HCT116 (cell line): ENCODE results near the gene ZNF630. TPM values are rescaled to one million over a fixed set of nuclear protein-coding genes. Genes with fewer than 3 reads are reported as not detected.

Source experiments
- ATAC-seq: fragments of 200-7000 bp; cut with Tn5 transposase; 2 replicates; pipeline ENCODE4 v1.9.1; 2020; ENCODE audit warnings: mild to moderate bottlenecking, moderate library complexity
- BruUV-seq: library from RNA; stranded (reverse); fragments of 400-500 nt; replicated peaks from 2 replicates; lab custom pipeline; 2021; lab: Mats Ljungman, UMichigan
- CTCF ChIA-PET: fragments of 300-600 bp; sonication (Branson Sonifier 250); formaldehyde crosslinking; loops from one replicate; lab custom pipeline; 2021; ENCODE audit warnings: antibody characterized with exemption; lab: Charles Lee
- POLR2A ChIA-PET: fragments of 300-600, 350-600 bp; sonication (Branson Sonifier 250); formaldehyde crosslinking; loops from one replicate; lab custom pipeline; 2021; ENCODE audit warnings: antibody characterized with exemption; lab: Charles Lee
- RAD21 ChIA-PET, 2 experiments: fragments of 300-600 bp; sonication (Branson Sonifier 250); formaldehyde crosslinking; loops; one replicate each; lab custom pipeline; 2023; ENCODE audit warnings: low total read pairs in 2 of 2; ENCODE audit not compliant: uncharacterized antibody in 2 of 2, unreplicated experiment in 2 of 2, low non-redundant PET in 1 of 2; lab: Charles Lee
- DNase-seq: peaks from one replicate; pipeline ENCODE4 v3.0.0-alpha.2; 2010; ENCODE audit warnings: low read depth, low spot score
- H2AFZ ChIP-seq: fragments of 200-600 bp; shearing (Covaris generic), sonication (generic); 2 replicates; pipeline ENCODE4 v1.6.1; 2017; ENCODE audit warnings: low read depth, mixed run types, mixed read lengths, antibody characterized with exemption, low read length; ENCODE audit not compliant: poor library complexity, severe bottlenecking
- H3K27ac ChIP-seq: 2 replicates; pipeline ENCODE4 v1.5.1; 2012; ENCODE audit warnings: low read depth, low read length
- H3K27me3 ChIP-seq: fragments of 200-600 bp; sonication (generic); 2 replicates; pipeline ENCODE4 v1.6.1; 2016; ENCODE audit warnings: mixed run types, low read length, mixed read lengths; ENCODE audit not compliant: insufficient read depth
- H3K36me3 ChIP-seq, 2 experiments: fragments of 200-500 bp in 1 of 2; fragments of 200-600 bp in 1 of 2; sonication (Bioruptor generic) in 1 of 2; sonication (generic) in 1 of 2; 2 replicates each; pipeline versions ENCODE4 v1.5.1 to v1.6.1; 2014 to 2016; ENCODE audit warnings: low read length in 2 of 2, inconsistent platforms in 1 of 2, mixed read lengths in 1 of 2, mixed run types in 1 of 2; ENCODE audit not compliant: insufficient read depth in 2 of 2, control insufficient read depth in 1 of 2
- H3K4me1 ChIP-seq, 2 experiments: fragments of 200-600 bp in 1 of 2; sonication (generic) in 1 of 2; 2 replicates each; pipeline versions ENCODE4 v1.5.1 to v1.6.1; 2012 to 2017; ENCODE audit warnings: low read length in 2 of 2, inconsistent platforms in 1 of 2, mild to moderate bottlenecking in 1 of 2, mixed read lengths in 1 of 2, mixed run types in 1 of 2, moderate library complexity in 1 of 2; ENCODE audit not compliant: insufficient read depth in 2 of 2, control insufficient read depth in 1 of 2
- H3K4me2 ChIP-seq: fragments of 200-600 bp; sonication (generic); 2 replicates; pipeline ENCODE4 v1.6.1; 2017; ENCODE audit warnings: mixed run types, low read length, mixed read lengths
- H3K4me3 ChIP-seq, 2 experiments: fragments of 200-600 bp in 1 of 2; sonication (generic) in 1 of 2; replicated peaks in 1 of 2; 2 replicates each; pipeline ENCODE4 v1.5.1; 2011 to 2016; ENCODE audit warnings: low read length in 2 of 2, control low read depth in 1 of 2, low read depth in 1 of 2, mild to moderate bottlenecking in 1 of 2, mixed read lengths in 1 of 2, mixed run types in 1 of 2
- H3K79me2 ChIP-seq: fragments of 200-600 bp; sonication (generic); 2 replicates; pipeline ENCODE4 v1.6.1; 2017; ENCODE audit warnings: mild to moderate bottlenecking, mixed run types, low read length, moderate library complexity, mixed read lengths; ENCODE audit not compliant: insufficient read depth
- H3K9ac ChIP-seq: fragments of 200-600 bp; sonication (generic); 2 replicates; pipeline ENCODE4 v1.6.1; 2016; ENCODE audit warnings: low read length, mixed read lengths
- H3K9me2 ChIP-seq: fragments of 200-600 bp; sonication (generic), shearing (Covaris generic); 2 replicates; pipeline ENCODE4 v1.6.1; 2017; ENCODE audit warnings: mixed run types, mild to moderate bottlenecking, moderate library complexity; ENCODE audit not compliant: insufficient read depth
- H3K9me3 ChIP-seq, 2 experiments: fragments of 200-500 bp in 1 of 2; fragments of 200-600 bp in 1 of 2; sonication (Bioruptor generic) in 1 of 2; sonication (generic) in 1 of 2; 2 replicates each; pipeline ENCODE4 v1.6.1; 2014 to 2017; ENCODE audit warnings: low read length in 2 of 2, mixed read lengths in 2 of 2, inconsistent platforms in 1 of 2, low read depth in 1 of 2, mild to moderate bottlenecking in 1 of 2, mixed run types in 1 of 2, moderate library complexity in 1 of 2; ENCODE audit not compliant: control insufficient read depth in 1 of 2, insufficient read depth in 1 of 2
- H4K20me1 ChIP-seq: fragments of 200-600 bp; sonication (generic), shearing (Covaris generic); 2 replicates; pipeline ENCODE4 v1.6.1; 2017; ENCODE audit warnings: mixed run types, mild to moderate bottlenecking, moderate library complexity; ENCODE audit not compliant: insufficient read depth
- EGR1 ChIP-seq: IDR thresholded peaks from 2 replicates; pipeline ENCODE4 v1.6.1; 2012; ENCODE audit warnings: low read depth
- JUND ChIP-seq: IDR thresholded peaks from 2 replicates; pipeline ENCODE4 v1.6.1; 2012
- POLR2A ChIP-seq: IDR thresholded peaks from 2 replicates; pipeline ENCODE4 v1.7.0; 2011; ENCODE audit warnings: borderline replicate concordance; ENCODE audit not compliant: insufficient read depth, insufficient read length; ENCODE audit errors: extremely low read depth
- RAD21 ChIP-seq: IDR thresholded peaks from 2 replicates; pipeline ENCODE4 v1.6.1; 2012; ENCODE audit warnings: low read depth, mild to moderate bottlenecking
- SIN3A ChIP-seq: IDR thresholded peaks from 2 replicates; pipeline ENCODE4 v1.6.1; 2012; ENCODE audit warnings: low read depth
- SP1 ChIP-seq: IDR thresholded peaks from 2 replicates; pipeline ENCODE4 v1.6.1; 2012; ENCODE audit warnings: low read depth
- ZFX ChIP-seq: fragments of 450-650 bp; IDR thresholded peaks from 2 replicates; pipeline ENCODE4 v1.6.1; 2017
- intact Hi-C: fragments of 100-400 bp; cut with micrococcal nuclease; formaldehyde crosslinking; loops from 2 replicates; pipeline ENCODE4 v1.10.0; 2022
- total RNA-seq: library from RNA; stranded (reverse); gene quantifications from one replicate; pipeline ENCODE4 v1.2.1, GENCODE V29; 2021; ENCODE audit not compliant: unreplicated experiment
- TF ChIP-seq, protein P1 (sequence below): IDR thresholded peaks from 2 replicates; pipeline ENCODE4 v1.6.1; 2011; ENCODE audit warnings: mild to moderate bottlenecking, low read length, moderate library complexity; ENCODE audit not compliant: insufficient replicate concordance; ENCODE audit errors: extremely low read depth
- TF ChIP-seq, protein P2 (sequence below), 3 experiments: fragments of 200-600 bp in 1 of 3; sonication (generic) in 1 of 3; IDR thresholded peaks in 2 of 3; conservative IDR thresholded peaks in 1 of 3; 2 replicates each; pipeline ENCODE4 v1.5.1; 2012 to 2017; ENCODE audit warnings: low read depth in 2 of 3, low read length in 2 of 3, antibody characterized with exemption in 1 of 3, borderline replicate concordance in 1 of 3, control low read depth in 1 of 3, mild to moderate bottlenecking in 1 of 3, mixed read lengths in 1 of 3, mixed run types in 1 of 3, moderate library complexity in 1 of 3; ENCODE audit not compliant: insufficient read depth in 1 of 3

The ZNF630 gene
- total RNA-seq, 1 experiment from 2014 or later: not detected

DNA sequence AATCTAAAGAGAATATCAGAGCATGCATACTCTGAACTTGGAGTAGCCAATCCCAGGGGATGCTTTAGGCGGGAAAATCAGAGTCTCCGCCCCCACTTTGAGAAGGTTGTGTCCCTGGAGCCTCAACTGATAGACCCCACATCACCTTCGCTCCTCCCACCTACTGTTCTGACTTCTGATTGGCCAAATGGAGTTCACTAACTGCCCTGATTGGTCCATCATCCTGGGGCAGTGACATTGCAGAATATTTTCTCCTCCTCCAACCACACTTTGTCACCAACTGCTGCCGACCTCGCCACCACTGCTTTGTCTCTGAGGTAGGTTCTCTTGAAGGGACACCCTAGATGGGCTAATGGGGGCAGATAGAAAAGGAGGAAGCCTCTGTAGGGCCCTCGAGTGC is 36.3 kb upstream of the ZNF630 start:
- ChIA-PET CTCF (no interaction called here), RAD21 (no interaction called here), POLR2A (no interaction called here)
- Histone ChIP-seq H3K27me3 (no peaks in the 10 kb centered on the region), H3K4me1 (no peaks in the 10 kb centered on the region), H3K27ac (no peak overlapping the region), H3K4me3 (no peak overlapping the region), H4K20me1 (no peaks in the 10 kb centered on the region), H3K9ac (no peak overlapping the region), H3K9me3 (no peaks in the 10 kb centered on the region), H3K9me2 (no peaks in the 10 kb centered on the region), H2AFZ (no peak overlapping the region), H3K36me3 (no peaks in the 10 kb centered on the region), H3K4me2 (no peak overlapping the region), H3K79me2 (no peaks in the 10 kb centered on the region)
- intact Hi-C loops: no loop called here
- TF ChIP-seq RAD21 (no peak), JUND (no peak), ZFX (no peak), EGR1 (no peak), SIN3A (no peak), SP1 (no peak), POLR2A (no peak)
- TF ChIP-seq, protein P1, sequence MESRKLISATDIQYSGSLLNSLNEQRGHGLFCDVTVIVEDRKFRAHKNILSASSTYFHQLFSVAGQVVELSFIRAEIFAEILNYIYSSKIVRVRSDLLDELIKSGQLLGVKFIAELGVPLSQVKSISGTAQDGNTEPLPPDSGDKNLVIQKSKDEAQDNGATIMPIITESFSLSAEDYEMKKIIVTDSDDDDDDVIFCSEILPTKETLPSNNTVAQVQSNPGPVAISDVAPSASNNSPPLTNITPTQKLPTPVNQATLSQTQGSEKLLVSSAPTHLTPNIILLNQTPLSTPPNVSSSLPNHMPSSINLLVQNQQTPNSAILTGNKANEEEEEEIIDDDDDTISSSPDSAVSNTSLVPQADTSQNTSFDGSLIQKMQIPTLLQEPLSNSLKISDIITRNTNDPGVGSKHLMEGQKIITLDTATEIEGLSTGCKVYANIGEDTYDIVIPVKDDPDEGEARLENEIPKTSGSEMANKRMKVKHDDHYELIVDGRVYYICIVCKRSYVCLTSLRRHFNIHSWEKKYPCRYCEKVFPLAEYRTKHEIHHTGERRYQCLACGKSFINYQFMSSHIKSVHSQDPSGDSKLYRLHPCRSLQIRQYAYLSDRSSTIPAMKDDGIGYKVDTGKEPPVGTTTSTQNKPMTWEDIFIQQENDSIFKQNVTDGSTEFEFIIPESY: no peak
- TF ChIP-seq, protein P2, sequence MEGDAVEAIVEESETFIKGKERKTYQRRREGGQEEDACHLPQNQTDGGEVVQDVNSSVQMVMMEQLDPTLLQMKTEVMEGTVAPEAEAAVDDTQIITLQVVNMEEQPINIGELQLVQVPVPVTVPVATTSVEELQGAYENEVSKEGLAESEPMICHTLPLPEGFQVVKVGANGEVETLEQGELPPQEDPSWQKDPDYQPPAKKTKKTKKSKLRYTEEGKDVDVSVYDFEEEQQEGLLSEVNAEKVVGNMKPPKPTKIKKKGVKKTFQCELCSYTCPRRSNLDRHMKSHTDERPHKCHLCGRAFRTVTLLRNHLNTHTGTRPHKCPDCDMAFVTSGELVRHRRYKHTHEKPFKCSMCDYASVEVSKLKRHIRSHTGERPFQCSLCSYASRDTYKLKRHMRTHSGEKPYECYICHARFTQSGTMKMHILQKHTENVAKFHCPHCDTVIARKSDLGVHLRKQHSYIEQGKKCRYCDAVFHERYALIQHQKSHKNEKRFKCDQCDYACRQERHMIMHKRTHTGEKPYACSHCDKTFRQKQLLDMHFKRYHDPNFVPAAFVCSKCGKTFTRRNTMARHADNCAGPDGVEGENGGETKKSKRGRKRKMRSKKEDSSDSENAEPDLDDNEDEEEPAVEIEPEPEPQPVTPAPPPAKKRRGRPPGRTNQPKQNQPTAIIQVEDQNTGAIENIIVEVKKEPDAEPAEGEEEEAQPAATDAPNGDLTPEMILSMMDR (IDR thresholded peaks at IDR 0.05 in 2 of 3, conservative IDR thresholded peaks at IDR 0.05 in 1 of 3; ENCODE audit: borderline replicate concordance in 1 of 3, insufficient read depth in 1 of 3, low read depth in 2 of 3, low read length in 2 of 3): no peak
- ATAC-seq (no peak), DNase-seq (no peak)
- BruUV-seq: no TSS peak
